Esophagus muscularis mucosa (tissue), 4 donors: ENCODE measurements around the gene FBXL5. TPM values are rescaled to one million over a fixed set of nuclear protein-coding genes. Genes with fewer than 3 reads are reported as not detected.
"Not testable (repeated sequence)": the region's sequence is repeated elsewhere in the genome, so short reads cannot be mapped to it uniquely, and the experiment has no call there.

ENCODE experiments used
- DNase-seq: peaks from one replicate; pipeline ENCODE4 v3.0.0-alpha.2; 2017; ENCODE audit errors: extremely low spot score
- H3K27ac ChIP-seq, 4 donors: fragments of 200-600 bp; sonication (generic); replicated peaks in 1 of 4; 1 replicate in 3 of 4; 2 replicates in 1 of 4; pipeline ENCODE4 v1.5.1; 2016 to 2019; ENCODE audit warnings: mild to moderate bottlenecking in 1 of 4
- H3K27me3 ChIP-seq, 4 donors: fragments of 200-600 bp; sonication (generic); one replicate each; pipeline versions ENCODE4 v1.5.1 to v1.6.0; 2016 to 2019
- H3K36me3 ChIP-seq, 4 donors: fragments of 200-600 bp; sonication (generic); one replicate each; pipeline ENCODE4 v1.5.1; 2016 to 2019
- H3K4me1 ChIP-seq, 4 donors: fragments of 200-600 bp; sonication (generic); one replicate each; pipeline ENCODE4 v1.5.1; 2016 to 2019
- H3K4me3 ChIP-seq, 4 donors: fragments of 200-600 bp; sonication (generic); 1 replicate in 2 of 4; 2 replicates in 2 of 4; pipeline ENCODE4 v1.5.1; 2016 to 2019; ENCODE audit warnings: mild to moderate bottlenecking in 4 of 4, moderate library complexity in 1 of 4
- H3K9me3 ChIP-seq, 4 donors: fragments of 200-600 bp; sonication (generic); 1 replicate in 3 of 4; 2 replicates in 1 of 4; pipeline ENCODE4 v1.5.1; 2016 to 2019
- EP300 ChIP-seq: sonication (generic); formaldehyde crosslinking; IDR thresholded peaks from one replicate; pipeline ENCODE4 v1.6.1; 2017; ENCODE audit warnings: antibody characterized with exemption
- POLR2A ChIP-seq: fragments of 450-650 bp; IDR thresholded peaks from one replicate; pipeline ENCODE4 v1.6.1; 2017; ENCODE audit warnings: antibody characterized with exemption, moderate library complexity, mild to moderate bottlenecking, low read depth
- POLR2AphosphoS5 ChIP-seq, 2 donors: sonication (generic); formaldehyde crosslinking; IDR thresholded peaks; one replicate each; pipeline ENCODE4 v1.6.1; 2017; ENCODE audit warnings: antibody characterized with exemption in 2 of 2
- WGBS: methylation state at CpG from one replicate; pipeline ENCODE4 v1.1.5; 2018; 5-methylcytosine and 5-hydroxymethylcytosine counted together
- intact Hi-C: fragments of 100-400 bp; cut with DNase I; formaldehyde crosslinking; loops from one replicate; pipeline ENCODE4 v1.15.1; 2023
- total RNA-seq, 4 donors: library from RNA; depleted of rRNA; stranded (reverse); fragments of >200 nt; gene quantifications; one replicate each; pipeline versions ENCODE4 v1.1.0 to v1.2.1, GENCODE V29; 2016
- TF ChIP-seq, protein P1 (sequence below), 3 experiments: fragments of 200-600 bp in 2 of 3; fragments of 450-650 bp in 1 of 3; sonication (generic) in 2 of 3; IDR thresholded peaks; one replicate each; pipeline ENCODE4 v1.5.1; 2017 to 2019; ENCODE audit warnings: antibody characterized with exemption in 3 of 3, mild to moderate bottlenecking in 2 of 3, moderate library complexity in 1 of 3

FBXL5 gene
- total RNA-seq, 4 donors from 2014 or later: 67.8 to 141 (median 140) TPM

DNA sequence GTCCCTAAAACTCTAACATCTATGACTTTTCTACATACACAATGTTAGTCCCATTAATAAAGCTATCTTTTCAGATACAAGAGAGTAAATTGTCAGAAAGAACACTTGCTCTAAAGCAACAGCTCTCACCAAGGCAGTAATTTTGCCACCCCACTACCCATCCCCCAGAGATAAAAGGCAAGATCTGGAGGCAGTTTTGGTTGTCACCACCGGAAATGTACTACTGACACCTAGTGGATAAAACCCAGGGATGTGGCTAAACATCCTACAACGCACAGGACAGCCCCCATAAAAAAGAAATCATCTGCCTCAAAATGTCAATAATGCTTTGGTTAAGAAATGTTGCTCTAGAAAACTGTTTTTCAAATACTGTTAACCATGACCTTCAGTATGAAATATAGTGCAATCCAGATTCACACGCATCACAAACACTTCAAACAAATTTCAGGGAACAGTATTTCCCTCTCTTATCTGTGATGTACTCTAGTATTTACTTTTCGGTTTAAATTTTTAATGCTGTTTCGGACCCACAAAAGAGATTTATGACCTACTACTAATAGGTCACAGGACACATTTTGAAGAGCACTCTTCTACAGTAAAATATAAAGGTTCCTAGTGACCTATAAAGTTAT lies 5.1 kb downstream of the FBXL5 start:
- intact Hi-C loops: loop anchor here (2.0 to 10.0 kb wide), 2 partner anchors 171 to 645 kb away; partner anchors contain the start of gene CPEB2
- H3K4me3 ChIP-seq: peak overlapping the region in 1 of 4 donors; percentile 9
- no peaks in the 10 kb centered on the region for H3K9me3 ChIP-seq
- no peaks in the 10 kb centered on the region for H3K36me3 ChIP-seq
- TF ChIP-seq EP300: no peak
- TF ChIP-seq POLR2AphosphoS5 (IDR thresholded peaks at IDR 0.05): peak in 1 of 2 donors; percentile 9
- TF ChIP-seq POLR2A: no peak
- TF ChIP-seq, protein P1, sequence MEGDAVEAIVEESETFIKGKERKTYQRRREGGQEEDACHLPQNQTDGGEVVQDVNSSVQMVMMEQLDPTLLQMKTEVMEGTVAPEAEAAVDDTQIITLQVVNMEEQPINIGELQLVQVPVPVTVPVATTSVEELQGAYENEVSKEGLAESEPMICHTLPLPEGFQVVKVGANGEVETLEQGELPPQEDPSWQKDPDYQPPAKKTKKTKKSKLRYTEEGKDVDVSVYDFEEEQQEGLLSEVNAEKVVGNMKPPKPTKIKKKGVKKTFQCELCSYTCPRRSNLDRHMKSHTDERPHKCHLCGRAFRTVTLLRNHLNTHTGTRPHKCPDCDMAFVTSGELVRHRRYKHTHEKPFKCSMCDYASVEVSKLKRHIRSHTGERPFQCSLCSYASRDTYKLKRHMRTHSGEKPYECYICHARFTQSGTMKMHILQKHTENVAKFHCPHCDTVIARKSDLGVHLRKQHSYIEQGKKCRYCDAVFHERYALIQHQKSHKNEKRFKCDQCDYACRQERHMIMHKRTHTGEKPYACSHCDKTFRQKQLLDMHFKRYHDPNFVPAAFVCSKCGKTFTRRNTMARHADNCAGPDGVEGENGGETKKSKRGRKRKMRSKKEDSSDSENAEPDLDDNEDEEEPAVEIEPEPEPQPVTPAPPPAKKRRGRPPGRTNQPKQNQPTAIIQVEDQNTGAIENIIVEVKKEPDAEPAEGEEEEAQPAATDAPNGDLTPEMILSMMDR (IDR thresholded peaks at IDR 0.05): peak; percentile 65 to 79 (median 70)
- peak overlapping the region; percentile 34 to 99 (median 96) for H3K27ac ChIP-seq
- no peak for DNase-seq
- no peaks in the 10 kb centered on the region for H3K27me3 ChIP-seq
- WGBS: 32% methylated on average over 5 of the region's 5 CpGs
- peaks cover 55 to 88% (median 86%) of the 10 kb centered on the region in 4 donors for H3K4me1 ChIP-seq

DNA sequence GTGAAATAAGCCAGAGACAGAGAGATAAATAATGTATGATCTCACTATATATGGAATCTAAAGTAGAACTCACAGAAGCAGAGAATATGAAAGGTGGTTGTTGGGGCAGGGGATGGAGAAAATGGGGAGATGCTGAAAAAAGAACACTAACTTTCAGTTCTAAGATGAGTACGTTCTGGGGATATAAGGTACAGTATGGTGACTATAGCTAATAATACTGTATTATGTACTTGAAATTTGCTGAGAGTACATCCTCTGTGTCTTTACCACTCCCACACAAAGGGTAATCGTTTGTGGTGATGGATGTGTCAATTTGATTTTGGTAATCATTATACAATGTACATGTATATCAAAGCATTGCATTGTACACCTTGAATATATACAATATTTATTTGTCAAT lies 6.6 kb downstream of the FBXL5 start:
- no peaks in the 10 kb centered on the region for H3K9me3 ChIP-seq
- no peak overlapping the region for H3K4me3 ChIP-seq
- no peak for DNase-seq
- WGBS: 61% methylated on average over 2 of the region's 2 CpGs
- H3K36me3 ChIP-seq: no peaks in the 10 kb centered on the region
- H3K27me3 ChIP-seq: no peaks in the 10 kb centered on the region
- intact Hi-C loops: no loop called here
- H3K27ac ChIP-seq: peak overlapping the region in 3 of 4 donors; percentile 95 to 99 (median 98)
- H3K4me1 ChIP-seq: peaks cover 63 to 98% (median 93%) of the 10 kb centered on the region in 4 donors
- TF ChIP-seq, protein P1 (IDR thresholded peaks at IDR 0.05): no peak
- no peak for TF ChIP-seq EP300
- no peak for TF ChIP-seq POLR2A
- TF ChIP-seq POLR2AphosphoS5 (IDR thresholded peaks at IDR 0.05): no peak

DNA sequence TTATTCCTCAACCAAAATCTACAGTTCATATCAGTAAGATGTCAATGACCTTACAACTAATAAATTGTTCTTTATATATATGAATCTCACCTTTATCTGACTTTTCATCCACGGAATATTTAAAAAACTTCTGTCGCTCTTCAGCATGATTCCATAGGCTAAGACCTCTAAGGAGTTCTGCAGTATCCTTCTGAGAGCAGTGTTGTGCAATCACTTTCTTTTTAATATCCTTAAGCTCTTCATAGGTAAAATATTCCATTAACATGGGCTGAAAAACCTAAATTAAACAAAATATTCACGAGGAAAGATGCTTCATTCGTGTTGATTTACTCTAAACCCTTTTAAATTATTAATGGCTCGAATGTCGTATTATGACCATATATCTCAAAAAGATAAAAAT lies 16.7 kb downstream of the FBXL5 start:
- intact Hi-C loops: no loop called here
- H3K4me3 ChIP-seq: no peak overlapping the region
- TF ChIP-seq EP300 (no peak), POLR2AphosphoS5 (IDR thresholded peaks at IDR 0.05) (no peak), POLR2A (no peak)
- TF ChIP-seq, protein P1 (IDR thresholded peaks at IDR 0.05): no peak
- 94% methylated on average over 6 of the region's 6 CpGs for WGBS
- peaks cover 5 to 15% (median 9%) of the 10 kb centered on the region in 4 donors for H3K4me1 ChIP-seq
- no peak overlapping the region for H3K27ac ChIP-seq
- peaks cover 20 to 77% (median 59%) of the 10 kb centered on the region in 4 donors for H3K36me3 ChIP-seq
- DNase-seq: no peak
- no peaks in the 10 kb centered on the region for H3K27me3 ChIP-seq
- H3K9me3 ChIP-seq: no peaks in the 10 kb centered on the region

DNA sequence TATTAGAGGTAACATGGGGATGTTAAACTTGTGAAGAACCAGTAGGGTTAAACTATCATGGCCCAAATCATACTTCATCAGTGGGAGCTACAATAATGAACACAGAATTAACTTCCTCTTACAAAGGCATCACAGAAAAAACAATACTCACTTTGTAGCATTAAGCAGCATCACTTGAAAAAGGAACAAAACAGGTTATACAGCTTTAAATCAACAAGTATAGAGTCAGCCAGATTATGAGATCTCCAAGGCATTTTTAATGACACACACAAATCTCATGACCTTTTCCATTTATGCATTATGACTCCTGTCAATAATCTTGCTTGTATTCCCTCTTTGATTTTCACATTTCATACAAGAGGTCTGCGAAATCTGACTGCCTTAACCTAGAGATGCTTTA lies 18.3 kb downstream of the FBXL5 start:
- Histone ChIP-seq H3K27me3 (no peaks in the 10 kb centered on the region), H3K36me3 (peaks cover 20 to 92% (median 68%) of the 10 kb centered on the region in 4 donors), H3K9me3 (no peaks in the 10 kb centered on the region), H3K4me1 (no peaks in the 10 kb centered on the region), H3K4me3 (no peak overlapping the region), H3K27ac (no peak overlapping the region)
- DNase-seq: no peak
- 94% methylated on average over 1 of the region's 1 CpG for WGBS
- intact Hi-C loops: no loop called here
- no peak for TF ChIP-seq POLR2A
- TF ChIP-seq EP300: no peak

DNA sequence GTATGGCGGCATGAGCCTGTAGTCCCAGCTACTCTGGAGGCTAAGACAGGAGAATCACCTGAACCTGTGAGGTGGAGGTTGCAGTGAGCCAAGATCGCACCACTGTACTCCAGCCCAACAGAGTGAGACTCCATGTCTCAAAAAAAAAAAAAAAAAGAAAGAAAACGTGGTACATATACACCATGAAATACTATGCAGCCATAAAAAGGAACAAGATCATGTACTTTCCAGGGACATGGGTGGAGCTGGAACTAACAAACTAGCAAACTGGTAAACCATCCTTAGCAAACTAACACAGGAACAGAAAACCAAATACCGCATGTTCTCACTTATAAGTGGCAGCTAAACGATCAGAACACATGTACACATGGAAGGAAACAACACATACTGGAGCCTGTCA lies 37.8 kb downstream of the FBXL5 start:
- Histone ChIP-seq H3K9me3 (peaks cover 0 to 17% (median 8%) of the 10 kb centered on the region in 4 donors), H3K4me1 (peaks cover 0 to 14% (median 6%) of the 10 kb centered on the region in 4 donors), H3K36me3 (peaks cover 0 to 29% (median 18%) of the 10 kb centered on the region in 4 donors)
- H3K4me3 ChIP-seq, H3K27me3 ChIP-seq, H3K27ac ChIP-seq, intact Hi-C loops, DNase-seq: not testable (repeated sequence)
- WGBS: 95% methylated on average over 5 of the region's 5 CpGs

DNA sequence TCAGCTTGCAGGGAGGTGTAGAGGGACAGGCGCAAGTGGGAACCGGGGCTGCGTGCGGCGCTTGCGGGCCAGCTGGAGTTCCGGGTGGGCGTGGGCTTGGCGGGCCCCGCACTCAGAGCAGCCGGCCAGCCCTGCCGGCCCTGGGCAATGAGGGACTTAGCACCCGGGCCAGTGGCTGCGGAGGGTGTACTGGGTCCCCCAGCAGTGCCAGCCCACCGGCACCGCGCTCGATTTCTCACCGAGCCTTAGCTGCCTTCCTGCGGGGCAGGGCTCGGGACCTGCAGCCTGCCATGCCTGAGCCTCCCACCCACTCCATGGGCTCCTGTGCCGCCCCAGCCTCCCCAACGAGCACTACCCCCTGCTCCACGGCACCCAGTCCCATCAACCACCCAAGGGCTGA lies 40.3 kb downstream of the FBXL5 start:
- H3K27me3 ChIP-seq, H3K27ac ChIP-seq, H3K4me3 ChIP-seq, intact Hi-C loops, DNase-seq: not testable (repeated sequence)
- WGBS: no CpG with 5 or more reads among the region's 24 CpGs
- H3K9me3 ChIP-seq: peaks cover 0 to 10% (median 7%) of the 10 kb centered on the region in 4 donors
- peaks cover 0 to 41% (median 21%) of the 10 kb centered on the region in 4 donors for H3K36me3 ChIP-seq
- peaks cover 0 to 13% (median 6%) of the 10 kb centered on the region in 4 donors for H3K4me1 ChIP-seq
